Epithelial cell of proximal tubule (primary cell): Measurements from ENCODE around the gene TMEM184A. TPM values are rescaled to one million over a fixed set of nuclear protein-coding genes. Genes with fewer than 3 reads are reported as not detected.
A peak's percentile ranks its signal among the peaks of the same experiment; 100 is the strongest.

Source experiments
- DNase-seq: peaks from one replicate; pipeline ENCODE4 v3.0.0-alpha.2; 2011; ENCODE audit warnings: low read depth
- H3K4me3 ChIP-seq: 2 replicates; pipeline ENCODE4 v1.5.1; 2011; ENCODE audit warnings: low read depth, mild to moderate bottlenecking, low read length
- CTCF ChIP-seq: conservative IDR thresholded peaks from 2 replicates; pipeline ENCODE4 v1.5.1; 2012; ENCODE audit warnings: low read depth, mild to moderate bottlenecking, low read length
- total RNA-seq: library from RNA; depleted of rRNA; stranded (reverse); fragments of >200 nt; gene quantifications from 2 replicates; pipeline ENCODE4 v1.2.3, GENCODE V29; 2015

The TMEM184A gene
- total RNA-seq, 1 donor from 2014 or later, result 3.6 TPM

DNA sequence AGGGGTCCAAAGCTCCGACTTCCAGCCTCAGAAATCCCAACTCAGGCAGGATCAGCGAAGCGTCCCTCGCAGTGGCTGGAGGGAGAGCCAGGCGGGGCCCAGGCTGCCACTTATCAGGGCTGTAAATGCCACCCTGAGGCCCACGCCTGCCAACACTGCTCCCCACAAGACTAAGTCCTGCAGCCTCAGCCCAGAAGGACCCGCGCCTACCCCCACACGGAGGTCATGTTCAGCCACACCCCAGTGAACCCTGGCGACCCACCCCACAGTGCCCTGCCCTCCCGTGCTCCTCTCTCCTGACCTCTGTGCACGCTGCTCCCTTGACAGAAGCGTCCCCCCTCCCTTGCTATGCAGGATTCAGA, 10.7 kb upstream of the TMEM184A start:
- H3K4me3 ChIP-seq, result peak overlapping the region; percentile 1
- no peak for TF ChIP-seq CTCF
- no peak for DNase-seq

- TF ChIP-seq CTCF, result no peak
Observed at GRCh38 chr7:1564603-1565022, 8.6 kb upstream of the TMEM184A start.

DNA sequence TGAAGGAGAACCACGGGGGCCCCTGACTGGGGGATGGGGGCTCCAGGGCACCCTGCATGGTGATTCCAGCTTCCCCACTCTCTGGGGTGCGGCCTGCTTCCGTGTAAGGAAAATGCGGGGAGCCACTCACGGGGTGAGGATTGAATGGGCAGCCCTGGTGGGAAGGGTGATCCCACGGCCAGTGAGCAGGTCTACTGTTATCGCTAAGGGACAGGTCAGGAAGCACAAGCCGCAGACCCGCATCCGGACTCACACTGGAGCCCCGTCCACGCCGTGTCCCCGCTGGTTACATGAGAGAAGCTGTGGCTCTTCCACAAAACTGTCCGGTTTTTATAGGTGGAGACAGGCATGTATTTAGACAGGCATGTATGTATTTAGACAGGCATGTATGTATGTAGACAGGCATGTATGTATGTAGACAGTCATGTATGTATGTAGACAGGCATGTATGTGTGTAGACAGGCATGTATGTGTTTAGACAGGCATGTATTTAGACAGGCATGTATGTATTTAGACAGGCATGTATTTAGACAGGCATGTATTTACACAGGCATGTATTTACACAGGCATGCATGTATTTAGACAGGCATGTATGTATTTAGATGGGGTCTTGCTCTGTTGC, 8.1 kb upstream of the TMEM184A start:
- no peak overlapping the region for H3K4me3 ChIP-seq
- DNase-seq, result no peak
- no peak for TF ChIP-seq CTCF

More at GRCh38 chr7:1564603-1565022, 8.6 kb upstream of the TMEM184A start:
- H3K4me3 ChIP-seq, result no peak overlapping the region
- no peak for DNase-seq

GRCh38 chr7:1562597-1563051, 6.6 kb upstream of the TMEM184A start:
- no peak for DNase-seq
- no peak overlapping the region for H3K4me3 ChIP-seq
- TF ChIP-seq CTCF, result no peak

DNA sequence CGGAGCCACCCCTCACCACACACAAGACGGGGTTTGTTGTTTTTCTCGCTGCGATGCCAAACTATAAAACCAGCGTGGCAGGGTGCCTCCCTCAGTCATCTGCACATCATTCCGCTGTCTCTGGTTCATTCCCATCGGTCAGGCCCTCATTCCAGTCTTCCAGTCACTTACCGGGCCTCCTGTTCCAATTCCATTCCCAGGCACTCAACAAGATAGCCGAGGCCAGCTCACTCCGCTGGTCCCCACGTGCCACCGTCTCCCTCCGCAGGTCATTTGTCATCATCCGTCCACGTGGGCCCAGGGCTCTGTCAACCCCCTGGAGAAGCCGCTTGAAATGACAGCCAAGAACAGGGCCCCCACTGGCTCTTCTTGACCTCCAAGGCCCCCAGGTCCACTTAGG, 6.1 kb upstream of the TMEM184A start:
- TF ChIP-seq CTCF, result no peak
- H3K4me3 ChIP-seq, result no peak overlapping the region
- DNase-seq, result no peak

DNA sequence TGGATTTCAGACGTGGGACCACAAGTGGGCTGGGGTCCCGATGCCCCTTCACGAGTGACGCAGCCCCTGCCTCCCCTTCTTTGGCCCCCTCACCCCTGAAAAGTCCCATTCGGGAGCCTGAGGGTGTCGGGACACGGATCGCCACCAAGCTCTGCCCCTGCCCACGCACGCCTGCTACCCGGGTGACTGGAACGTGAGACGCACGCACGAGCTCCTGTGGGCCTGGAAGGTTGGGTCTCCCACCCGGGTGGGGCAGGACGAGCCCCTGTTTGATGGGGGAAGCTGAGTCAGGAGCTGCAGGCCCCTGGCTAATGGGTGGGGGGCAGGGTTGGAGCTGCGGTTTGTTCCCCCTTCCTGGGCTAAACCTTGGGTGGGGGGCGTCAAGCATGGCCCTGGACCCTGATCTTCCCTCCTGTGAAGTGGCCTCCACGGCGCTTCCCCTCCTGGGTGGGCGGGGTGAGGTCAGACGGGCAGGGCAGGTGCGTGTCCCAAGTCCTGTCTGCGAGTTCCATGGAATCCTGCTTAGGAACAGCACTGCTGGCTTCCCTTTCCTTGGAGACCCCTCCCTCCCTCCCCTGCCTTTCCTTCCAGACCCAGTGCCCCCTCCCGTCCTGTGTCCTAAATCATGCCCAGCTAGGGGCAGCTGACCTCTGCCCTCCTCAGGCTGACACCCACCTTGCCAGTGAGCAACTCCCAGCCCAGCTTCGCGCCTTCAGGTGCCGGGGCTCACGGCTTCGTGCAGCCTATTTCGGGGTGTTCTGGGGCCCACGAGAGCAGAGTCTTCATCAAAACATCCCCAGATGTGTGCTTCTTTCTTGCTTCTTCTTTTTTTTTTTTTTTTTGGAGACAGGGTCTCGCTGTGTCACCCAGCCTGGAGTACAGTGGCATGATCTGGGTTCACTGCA, 5.3 kb upstream of the TMEM184A start:
- TF ChIP-seq CTCF, result no peak
- H3K4me3 ChIP-seq, result no peak overlapping the region

More for the DNA sequence above, 5.3 kb upstream of the TMEM184A start:
- DNase-seq, result no peak
